Stimulated activated CD4-positive, alpha-beta T cell treated with anti-CD3 and anti-CD28 coated beads, Interleukin-4, amount 100 ng/mL, for 1 hour (primary cell): ENCODE measurements around the gene CEP162.
A peak's percentile ranks its signal among the peaks of the same experiment; 100 is the strongest.
"Not testable (repeated sequence)": the region's sequence is repeated elsewhere in the genome, so short reads cannot be mapped to it uniquely, and the experiment has no call there.

ENCODE experiments used
- DNase-seq: peaks from one replicate; pipeline ENCODE4 v3.0.0-alpha.2; 2020

The CEP162 gene, protein sequence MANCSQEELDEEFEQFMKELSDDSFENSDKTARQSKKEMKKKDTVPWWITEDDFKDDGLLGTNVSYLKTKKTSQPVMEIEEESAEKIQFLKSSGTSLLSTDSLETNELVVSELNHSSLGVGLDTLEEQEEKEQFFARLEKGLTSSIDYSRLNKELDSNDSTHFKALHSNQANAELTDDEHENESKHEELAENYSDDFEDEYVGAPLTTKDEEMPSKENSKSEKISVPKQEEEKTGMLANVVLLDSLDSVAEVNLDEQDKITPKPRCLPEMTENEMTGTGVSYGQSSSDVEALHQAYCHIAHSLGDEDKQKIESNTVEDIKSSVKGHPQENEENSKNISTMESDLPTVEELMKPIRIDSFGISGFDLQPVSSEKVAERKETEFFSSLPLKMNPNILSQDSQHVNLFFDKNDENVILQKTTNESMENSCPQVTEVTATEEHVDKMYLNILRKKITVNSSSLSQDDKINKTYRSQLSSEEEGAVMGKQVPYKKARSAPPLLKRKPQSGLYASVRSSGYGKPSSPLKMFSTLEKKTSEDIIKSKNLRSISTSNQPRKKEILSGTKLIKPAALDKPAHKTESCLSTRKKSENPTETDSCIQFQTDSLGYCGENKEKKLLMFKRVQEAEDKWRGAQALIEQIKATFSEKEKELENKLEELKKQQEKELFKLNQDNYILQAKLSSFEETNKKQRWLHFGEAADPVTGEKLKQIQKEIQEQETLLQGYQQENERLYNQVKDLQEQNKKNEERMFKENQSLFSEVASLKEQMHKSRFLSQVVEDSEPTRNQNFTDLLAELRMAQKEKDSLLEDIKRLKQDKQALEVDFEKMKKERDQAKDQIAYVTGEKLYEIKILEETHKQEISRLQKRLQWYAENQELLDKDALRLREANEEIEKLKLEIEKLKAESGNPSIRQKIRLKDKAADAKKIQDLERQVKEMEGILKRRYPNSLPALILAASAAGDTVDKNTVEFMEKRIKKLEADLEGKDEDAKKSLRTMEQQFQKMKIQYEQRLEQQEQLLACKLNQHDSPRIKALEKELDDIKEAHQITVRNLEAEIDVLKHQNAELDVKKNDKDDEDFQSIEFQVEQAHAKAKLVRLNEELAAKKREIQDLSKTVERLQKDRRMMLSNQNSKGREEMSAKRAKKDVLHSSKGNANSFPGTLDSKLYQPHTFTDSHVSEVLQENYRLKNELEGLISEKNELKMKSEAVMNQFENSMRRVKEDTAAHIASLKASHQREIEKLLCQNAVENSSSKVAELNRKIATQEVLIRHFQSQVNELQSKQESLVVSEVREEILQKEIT (N-terminal part only)

DNA sequence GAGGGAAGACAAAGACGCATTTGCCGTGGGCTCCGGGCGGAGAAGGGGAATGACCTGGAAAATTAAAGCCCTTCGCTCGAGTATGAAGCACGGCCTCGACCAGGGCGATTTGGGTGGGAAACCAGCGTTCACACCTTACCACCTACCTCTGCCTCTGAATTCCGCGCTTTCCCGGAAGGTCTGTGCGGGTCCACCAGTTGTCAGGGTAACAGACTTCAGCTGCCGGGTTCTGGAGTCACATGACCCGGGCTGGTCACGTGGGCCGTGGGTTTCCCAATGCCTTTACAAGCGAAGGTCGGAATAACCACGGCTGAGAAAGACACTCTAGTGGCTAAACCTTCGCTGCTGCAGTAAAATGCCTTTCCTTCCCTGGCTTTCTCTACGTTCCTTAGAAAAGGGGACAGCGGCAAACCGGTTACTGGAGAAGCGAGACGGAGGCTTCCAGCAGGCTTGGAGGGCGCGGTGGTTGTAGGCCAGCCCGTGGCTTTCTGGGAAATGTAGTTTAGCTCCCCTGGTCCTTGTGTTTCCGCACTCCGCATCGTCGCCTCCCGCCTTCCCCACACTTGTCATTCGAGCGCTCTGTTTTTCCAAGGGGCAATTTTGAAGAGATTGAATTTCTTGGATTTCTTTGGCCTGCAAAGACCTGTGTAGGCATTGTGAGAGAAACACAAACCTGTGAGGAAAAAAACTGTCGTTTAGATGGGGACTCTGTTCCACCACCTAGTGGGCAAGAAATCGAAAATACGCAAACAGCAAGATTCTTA, at the start of gene CEP162:
Gene CEP162 (minus strand): TSS at position 210 of the 764 bp plus-strand sequence. CDS start 1,250 bp downstream, outside the sequence.
- DNase-seq, result peak; percentile 88

DNA sequence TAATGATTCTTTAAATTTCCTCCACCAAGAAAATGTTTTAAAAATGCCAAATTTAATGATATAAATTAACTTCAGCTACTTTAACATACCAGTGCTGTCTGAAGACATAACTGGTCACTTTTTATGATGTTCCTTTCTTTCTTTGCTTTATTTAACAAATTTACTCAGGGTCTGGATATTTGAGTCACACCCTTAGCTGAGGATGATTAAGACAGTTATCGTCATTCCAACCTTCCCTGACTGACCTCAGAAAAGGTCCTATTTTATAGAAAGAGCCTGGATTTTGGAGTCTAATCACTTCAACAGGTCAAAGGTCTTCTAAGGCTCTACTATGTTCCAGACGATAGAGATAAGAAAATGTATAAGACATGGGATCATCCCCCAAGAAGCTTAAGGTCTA, 47.4 kb upstream of the CEP162 start:
- no peak for DNase-seq

DNA sequence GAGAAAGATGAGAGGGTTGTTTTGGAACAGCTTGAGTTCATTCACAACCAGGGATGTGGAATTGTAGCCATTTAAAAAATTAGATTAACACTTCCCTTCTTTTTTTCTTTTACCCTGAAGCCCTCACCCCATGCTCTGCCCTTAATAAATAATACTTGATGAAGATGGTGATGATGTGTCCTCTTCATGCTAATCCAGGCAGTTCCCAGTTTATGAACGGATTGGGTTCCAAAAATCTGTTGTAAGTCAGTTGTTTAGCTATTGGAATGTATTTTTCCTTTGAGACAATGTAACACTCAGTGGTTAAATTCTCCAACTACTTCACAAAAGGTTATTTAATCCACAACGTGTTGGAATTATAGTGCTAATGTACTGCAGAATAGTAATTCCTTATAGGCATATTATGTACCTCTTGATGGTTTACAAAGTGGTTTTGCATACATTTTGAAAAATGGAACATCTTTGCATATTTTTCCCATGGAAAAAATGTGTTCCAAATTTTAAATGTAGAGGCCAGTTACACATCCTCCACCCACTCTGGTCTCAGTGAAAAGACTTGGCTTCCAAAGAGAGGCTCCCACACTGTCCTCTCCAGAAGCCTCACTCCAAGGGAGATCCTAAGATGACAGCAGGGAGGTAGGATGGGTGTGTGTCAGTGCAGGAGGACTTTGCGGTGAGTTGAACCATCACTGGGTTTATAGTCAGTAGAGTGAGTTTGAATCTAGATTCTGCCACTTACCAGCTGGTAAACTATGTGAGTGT, 45.8 kb upstream of the CEP162 start:
- DNase-seq, result no peak

DNA sequence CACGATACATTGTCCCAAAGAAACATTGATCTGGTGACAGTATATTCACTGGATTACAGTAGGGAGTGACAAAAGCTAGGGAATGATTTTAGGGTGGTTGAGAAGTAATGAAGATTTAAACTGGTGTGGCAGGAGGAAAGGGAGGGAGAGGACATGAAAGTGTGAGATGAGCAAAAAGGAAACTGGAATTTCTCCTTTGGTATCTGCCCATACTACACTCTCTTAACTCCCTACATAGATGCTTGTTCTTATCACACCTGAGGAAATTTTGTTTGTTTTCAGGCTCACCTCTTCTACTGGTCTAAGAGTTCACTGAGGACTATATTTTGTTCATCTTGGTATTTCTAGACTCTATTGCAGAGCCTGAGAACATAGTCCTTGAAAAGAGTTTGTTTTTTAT, 44.9 kb upstream of the CEP162 start:
- no peak for DNase-seq

DNA sequence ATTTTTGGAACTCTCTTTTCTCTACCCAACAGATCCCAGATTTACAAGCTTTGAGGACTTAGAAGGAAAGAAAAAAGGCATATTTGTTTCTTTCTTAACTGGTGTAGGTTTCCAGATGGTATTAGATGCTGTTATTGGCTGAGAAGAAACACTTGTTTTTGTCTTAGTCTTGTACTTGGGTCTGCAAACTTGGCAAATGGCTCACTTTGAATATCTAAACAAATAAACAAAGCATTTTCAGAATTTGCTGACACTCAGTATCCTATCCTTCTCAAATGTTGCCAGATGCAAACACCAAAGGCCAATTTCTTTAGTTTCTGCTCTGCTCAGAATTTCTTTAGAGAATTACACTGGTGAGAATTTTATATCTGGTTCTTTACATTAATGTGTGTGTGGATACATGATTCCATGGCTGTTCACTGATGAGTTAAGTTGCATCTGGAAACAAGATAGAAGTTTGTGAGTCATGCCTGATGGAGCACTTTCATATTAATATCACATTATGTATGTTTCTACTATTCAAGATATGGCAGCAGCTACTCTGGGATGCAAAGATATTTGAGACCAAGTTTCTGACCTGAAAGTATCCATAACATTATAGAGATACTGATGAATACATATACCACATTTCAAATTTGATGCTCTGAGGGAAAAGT, 43.7 kb upstream of the CEP162 start:
- DNase-seq, result no peak

DNA sequence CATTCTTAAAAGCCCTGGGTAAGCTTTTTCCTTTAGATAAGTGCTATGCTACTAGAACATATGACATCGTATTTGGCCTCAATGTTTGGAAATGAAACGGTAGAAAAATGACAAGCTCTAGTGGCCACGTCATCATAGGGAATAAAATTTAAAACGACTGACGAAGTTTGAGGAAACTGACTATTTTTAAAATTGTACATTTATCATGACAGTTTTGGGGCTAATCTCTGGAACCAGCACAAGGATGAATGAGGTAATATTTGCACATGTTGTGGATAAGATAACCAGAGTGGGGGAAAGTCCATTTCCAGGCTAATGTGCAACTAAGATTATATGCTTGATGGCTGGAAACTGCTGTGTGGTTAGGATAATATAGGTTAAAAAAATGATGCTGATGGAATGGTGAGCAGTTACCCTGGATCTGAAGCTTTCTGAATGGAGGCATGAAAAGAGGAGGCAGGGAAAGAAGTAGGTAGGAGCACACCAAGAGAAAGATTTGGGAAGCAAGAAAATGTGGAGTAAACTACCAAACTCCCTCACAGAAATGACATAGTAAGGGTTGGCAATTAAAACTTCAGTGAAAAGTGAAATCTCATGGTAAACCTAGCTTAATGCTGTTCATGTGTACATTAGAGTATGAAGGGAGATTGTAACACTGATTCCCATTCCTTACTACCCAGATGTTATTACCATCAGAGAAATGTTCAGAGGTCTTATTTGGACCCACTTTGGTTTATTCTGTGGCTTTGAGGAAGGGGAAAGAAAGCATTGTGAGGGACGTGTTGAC, 42.7 kb upstream of the CEP162 start:
- no peak for DNase-seq

DNA sequence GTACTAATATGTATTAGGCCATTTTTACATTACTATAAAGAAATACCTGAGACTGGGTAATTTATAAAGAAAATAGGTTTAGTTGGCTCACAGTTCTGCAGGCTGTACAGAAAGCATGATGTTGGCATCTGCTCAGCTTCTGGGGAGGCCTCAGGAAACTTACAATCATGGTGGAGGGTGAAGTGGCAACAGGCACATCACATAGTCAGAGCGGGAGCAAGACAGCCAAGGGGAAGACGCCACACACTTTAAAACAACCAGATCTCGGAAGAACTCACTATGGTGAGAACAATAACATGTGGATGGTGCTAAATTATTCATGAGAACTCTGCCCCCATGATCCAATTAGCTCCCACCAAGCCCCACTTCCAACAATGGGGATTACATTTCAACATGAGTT, 41.3 kb upstream of the CEP162 start:
- DNase-seq, result no peak

DNA sequence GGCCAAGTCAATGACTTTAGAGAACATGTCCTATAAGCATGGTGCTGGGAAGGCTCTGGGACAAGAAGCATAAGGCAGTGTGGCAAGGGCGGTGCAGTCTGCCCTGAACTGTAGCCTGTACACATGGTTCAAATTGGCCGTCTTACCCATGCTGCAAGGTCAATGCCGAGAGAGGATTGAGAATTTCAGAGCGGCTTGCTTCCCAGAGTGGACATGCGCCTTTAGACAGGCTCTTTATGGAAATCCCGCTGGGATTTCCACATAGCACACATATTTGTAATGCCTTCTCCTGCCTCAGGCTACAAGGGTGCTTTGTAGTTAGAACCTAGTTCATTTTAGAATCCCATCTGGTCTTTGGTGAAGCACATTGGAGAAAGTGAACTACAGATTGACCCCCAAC, 36.1 kb upstream of the CEP162 start:
- DNase-seq, result no peak

DNA sequence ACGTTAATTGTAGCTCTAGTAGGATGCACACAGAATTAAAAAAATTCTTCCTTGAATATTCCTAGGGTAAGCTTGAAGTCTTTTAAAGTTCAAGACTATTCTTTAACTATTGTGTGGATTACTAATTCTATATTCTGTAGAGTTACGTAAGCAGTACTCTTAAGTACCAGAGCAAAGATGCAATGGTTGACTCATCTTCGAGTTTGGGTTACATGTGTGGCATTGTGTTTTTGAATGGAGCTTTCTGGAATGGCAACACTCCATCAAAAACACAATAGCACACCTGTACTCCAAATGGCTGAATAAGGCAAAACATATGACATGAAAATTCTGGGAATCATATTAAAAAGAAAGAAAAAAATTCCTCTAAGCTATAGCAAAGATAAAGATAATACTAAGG, 33.5 kb upstream of the CEP162 start:
- DNase-seq, result no peak

DNA sequence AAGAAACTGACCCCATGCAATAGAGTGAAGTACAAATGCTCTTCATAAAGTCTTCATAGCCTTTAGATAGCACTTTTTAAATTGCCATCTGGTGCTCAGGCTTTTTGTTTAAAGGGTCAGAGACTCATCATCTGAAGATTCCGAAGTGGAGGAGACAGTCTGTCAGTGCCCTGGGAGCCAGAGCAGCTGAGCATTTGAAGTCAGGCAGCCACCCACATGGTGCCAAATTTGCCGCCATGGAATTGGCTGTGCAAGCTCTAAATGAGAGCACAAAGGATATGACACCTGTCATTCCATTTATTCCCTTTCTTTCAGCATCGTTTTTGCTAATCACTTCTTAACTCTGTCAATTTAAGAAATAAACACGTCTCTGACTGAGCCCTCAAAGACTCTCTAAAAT, 32.8 kb upstream of the CEP162 start:
- DNase-seq, result no peak

DNA sequence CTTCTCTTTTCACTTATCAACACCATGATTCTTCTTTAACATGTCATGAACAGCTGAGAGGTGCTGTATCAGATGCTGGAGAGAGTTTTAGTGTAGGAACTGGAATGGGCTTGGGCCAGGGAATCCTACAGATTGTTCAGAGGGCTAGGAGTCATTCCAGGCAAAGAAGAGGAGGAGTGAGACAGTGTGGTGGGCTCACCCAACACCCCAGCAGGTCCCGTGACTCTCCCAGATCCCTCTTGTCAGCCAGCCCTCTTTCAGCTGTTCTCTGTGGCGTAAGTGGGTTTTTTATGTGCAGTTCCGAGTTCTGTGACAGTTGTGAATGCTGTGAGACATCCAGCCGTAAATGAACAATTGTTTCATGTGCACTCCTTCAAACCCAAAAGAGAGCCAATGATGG, 31.4 kb upstream of the CEP162 start:
- no peak for DNase-seq

DNA sequence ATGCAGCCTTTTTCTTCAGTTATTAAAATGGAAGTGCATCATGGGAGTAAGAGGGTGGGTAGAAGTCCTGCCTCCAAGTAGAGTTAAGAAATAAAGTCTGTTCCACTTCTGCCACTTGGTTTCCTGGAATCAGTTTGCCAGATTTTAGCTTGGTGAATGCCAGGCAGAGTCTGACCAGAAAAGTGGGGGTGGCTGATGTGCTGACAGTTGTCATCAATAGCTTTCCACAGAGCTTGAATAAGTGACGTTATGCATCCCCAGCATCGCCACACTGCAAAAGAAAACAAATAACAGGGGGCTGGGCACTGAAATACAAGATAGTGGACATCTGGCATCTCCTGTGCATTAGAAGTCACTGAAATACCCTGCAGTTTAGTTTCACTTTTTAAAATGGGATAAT, 30.8 kb upstream of the CEP162 start:
- DNase-seq, result no peak

DNA sequence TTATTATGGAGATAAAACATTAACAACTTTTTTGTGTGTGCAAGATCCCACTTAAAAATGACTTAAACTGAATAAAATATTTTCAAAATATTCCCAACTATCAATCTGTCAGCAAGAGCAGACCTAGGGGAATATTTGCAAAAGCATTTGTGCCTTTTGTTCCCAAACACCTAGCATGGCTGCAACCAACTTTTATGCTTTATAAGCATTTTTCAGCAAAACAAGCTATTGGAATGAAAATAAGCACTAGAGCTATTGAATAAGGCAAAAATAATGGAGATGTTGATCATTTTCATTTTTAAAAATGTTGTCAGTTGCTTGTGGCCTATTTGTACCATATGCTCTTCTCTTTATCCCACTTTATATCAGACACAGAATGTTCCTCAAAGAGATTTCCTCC, 28.2 kb upstream of the CEP162 start:
- no peak for DNase-seq

DNA sequence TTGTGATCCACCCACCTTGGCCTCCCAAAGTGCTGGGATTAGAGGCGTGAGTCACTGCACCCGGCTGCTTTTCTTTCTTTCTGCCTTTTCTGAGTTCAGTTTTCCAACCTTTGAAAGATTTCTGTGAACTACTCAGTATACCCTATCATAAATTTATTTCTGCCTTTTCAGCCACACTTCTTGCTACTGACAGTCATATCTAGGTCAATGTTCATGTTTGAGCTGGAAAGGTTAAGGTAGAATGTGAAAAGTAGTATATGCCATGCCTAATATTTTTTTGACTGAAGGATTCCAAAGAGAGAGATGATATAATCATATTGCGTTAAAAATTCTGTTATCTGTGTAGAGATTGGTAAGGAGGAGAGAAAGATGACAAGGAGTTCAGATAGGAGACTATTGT, 25.9 kb upstream of the CEP162 start:
- no peak for DNase-seq

DNA sequence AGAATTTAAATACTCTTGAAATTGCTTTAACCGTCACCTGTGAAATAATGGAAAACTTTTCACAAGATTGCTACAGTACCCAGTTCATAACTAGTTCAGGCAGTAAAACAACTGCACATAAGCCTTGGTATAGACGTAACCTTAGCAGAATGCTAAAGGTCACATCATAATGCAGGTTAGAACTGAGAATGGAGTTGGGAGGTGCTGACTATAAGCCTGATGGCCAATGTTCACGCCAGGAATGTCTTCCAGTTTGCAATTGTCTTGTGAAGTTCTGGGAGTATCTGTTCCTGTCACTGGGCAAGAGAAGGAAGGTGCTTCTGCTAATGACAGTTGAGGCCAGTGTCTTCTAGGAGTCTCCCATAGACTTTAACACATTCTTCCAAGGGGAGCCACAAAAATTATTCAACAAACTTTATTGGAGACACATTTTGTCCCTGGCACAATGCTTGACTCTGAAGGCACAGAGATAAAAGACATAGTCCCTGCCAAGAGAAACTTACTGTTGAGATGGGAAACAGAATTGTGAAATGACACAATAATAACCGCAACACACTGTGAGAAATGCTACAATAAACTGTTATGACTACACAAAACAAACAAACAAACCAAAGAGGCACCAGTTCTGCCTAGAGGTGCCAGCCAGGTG, 24.6 kb upstream of the CEP162 start:
- no peak for DNase-seq

DNA sequence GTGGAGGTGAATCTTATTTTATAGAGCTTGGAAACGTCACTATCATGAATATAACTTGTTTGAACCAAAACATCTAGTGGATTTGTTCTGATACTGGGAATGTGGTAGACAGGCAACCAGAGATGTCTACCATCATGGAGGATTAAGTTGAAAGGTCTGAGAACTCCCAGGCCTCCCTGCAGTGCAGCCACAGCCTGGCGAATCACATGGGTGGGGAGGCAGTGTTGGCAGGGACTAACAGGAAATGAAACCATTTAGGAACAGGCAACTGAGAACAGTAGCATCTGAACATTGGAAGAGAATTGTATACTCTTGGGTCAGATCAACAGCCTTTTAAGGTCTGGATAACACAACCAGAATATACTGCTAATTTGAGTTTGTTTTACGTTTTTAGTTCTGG, 22.3 kb upstream of the CEP162 start:
- DNase-seq, result no peak

DNA sequence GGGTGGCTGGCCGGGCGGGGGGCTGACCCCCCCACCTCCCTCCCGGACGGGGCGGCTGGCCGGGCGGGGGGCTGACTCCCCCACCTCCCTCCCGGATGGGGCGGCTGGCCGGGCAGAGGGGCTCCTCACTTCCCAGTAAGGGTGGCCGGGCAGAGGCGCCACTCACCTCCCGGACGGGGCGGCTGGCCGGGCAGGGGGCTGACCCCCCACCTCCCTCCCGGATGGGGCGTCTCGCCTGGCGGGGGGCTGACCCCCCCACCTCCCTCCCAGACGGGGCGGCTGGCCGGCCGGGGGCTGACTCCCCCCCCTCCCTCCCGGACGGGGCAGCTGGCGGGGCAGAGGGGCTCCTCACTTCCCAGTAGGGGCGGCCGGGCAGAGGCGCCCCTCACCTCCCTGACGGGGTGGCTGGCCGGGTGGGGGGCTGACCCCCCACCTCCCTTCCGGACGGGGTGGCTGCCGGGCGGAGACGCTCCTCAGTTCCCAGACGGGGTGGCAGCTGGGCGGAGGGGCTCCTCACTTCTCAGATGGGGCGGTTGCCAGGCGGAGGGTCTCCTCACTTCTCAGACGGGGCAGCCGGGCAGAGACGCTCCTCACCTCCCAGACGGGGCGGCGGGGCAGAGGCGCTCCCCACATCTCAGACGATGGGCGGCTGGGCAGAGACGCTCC, 17.1 kb upstream of the CEP162 start:
- DNase-seq, result not testable (repeated sequence)

DNA sequence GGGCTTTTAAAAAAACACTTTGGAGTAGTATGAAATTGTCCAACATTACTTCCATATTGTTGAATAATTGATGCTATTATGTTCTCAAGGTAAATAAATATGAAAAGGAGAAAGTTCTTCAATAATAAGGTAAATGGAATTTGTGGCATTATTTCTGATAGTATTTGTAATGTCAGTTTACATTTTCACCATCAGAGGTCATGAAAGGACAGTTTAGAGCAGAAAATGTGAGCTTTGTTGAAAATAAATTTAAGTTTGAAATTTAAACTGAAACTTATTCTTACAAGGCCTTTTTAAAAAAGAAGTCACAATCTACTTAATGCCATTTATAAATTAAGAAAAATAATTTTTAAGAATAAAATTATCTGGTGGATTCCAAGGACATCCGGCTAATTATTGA, 15.8 kb upstream of the CEP162 start:
- no peak for DNase-seq

DNA sequence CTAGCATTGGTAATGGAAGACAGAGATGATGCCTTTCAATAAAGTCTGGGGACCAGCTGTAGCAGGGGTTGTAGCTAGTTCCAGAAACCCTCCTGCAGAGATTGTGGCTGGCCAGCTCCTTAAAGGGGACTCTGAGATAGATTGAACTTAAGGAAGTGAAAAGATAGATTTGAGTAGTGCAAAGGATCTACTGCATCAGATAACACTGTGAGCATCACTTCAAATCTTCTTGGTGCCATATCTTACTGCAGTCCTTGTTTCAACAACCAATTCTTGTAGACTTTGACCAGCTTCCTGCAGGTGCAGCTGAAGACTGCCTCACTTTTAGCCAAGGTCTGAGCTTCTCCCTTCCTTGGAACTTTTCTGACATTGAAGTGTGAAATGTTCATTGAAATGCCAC, 14.8 kb upstream of the CEP162 start:
- no peak for DNase-seq
